HEK293 (cell line): ENCODE data around the gene C20orf173.

Experiments
- ATF2 ChIP-seq: fragments of 450-650 bp; formaldehyde crosslinking; IDR thresholded peaks from 2 replicates; pipeline ENCODE4 v1.5.1; 2016; ENCODE audit warnings: missing biosample characterization, missing genetic modification characterization, low read depth
- BCL11B ChIP-seq: fragments of 450-650 bp; formaldehyde crosslinking; IDR thresholded peaks from 2 replicates; pipeline ENCODE4 v1.5.1; 2016; ENCODE audit warnings: low read depth, missing biosample characterization, missing genetic modification characterization
- EGR2 ChIP-seq: fragments of 450-650 bp; formaldehyde crosslinking; IDR thresholded peaks from 2 replicates; pipeline ENCODE4 v1.5.1; 2016; ENCODE audit warnings: low read depth, missing biosample characterization, missing genetic modification characterization
- GLIS1 ChIP-seq: fragments of 450-650 bp; formaldehyde crosslinking; IDR thresholded peaks from 2 replicates; pipeline ENCODE4 v1.5.1; 2016; ENCODE audit warnings: missing biosample characterization, missing genetic modification characterization
- KLF16 ChIP-seq: fragments of 450-650 bp; formaldehyde crosslinking; IDR thresholded peaks from 2 replicates; pipeline ENCODE4 v1.5.1; 2017; ENCODE audit warnings: missing biosample characterization, missing genetic modification characterization
- KLF7 ChIP-seq: fragments of 450-650 bp; formaldehyde crosslinking; IDR thresholded peaks from 2 replicates; pipeline ENCODE4 v1.5.1; 2016; ENCODE audit warnings: missing biosample characterization, missing genetic modification characterization, borderline replicate concordance
- OVOL3 ChIP-seq: fragments of 450-650 bp; formaldehyde crosslinking; IDR thresholded peaks from 2 replicates; pipeline ENCODE4 v1.5.1; 2016; ENCODE audit warnings: missing biosample characterization, missing genetic modification characterization
- PRDM4 ChIP-seq: fragments of 450-650 bp; formaldehyde crosslinking; IDR thresholded peaks from 2 replicates; pipeline ENCODE4 v1.5.1; 2017; ENCODE audit warnings: missing biosample characterization, missing genetic modification characterization
- SALL2 ChIP-seq: fragments of 450-650 bp; formaldehyde crosslinking; IDR thresholded peaks from 2 replicates; pipeline ENCODE4 v1.5.0; 2017; ENCODE audit warnings: missing biosample characterization, mild to moderate bottlenecking, missing genetic modification characterization, borderline replicate concordance
- ZBTB1 ChIP-seq: fragments of 450-650 bp; formaldehyde crosslinking; IDR thresholded peaks from 2 replicates; pipeline ENCODE4 v1.5.1; 2016; ENCODE audit warnings: missing biosample characterization, missing genetic modification characterization
- ZBTB10 ChIP-seq: fragments of 450-650 bp; formaldehyde crosslinking; IDR thresholded peaks from 2 replicates; pipeline ENCODE4 v1.5.1; 2016; ENCODE audit warnings: missing biosample characterization, missing genetic modification characterization
- ZBTB49 ChIP-seq: fragments of 450-650 bp; formaldehyde crosslinking; IDR thresholded peaks from 2 replicates; pipeline ENCODE4 v1.5.1; 2016; ENCODE audit warnings: missing biosample characterization, missing genetic modification characterization, low read depth
- ZBTB7A ChIP-seq: fragments of 450-650 bp; formaldehyde crosslinking; IDR thresholded peaks from 2 replicates; pipeline ENCODE4 v1.5.1; 2016; ENCODE audit warnings: low read depth, missing biosample characterization, missing genetic modification characterization
- ZFP3 ChIP-seq: fragments of 450-650 bp; formaldehyde crosslinking; IDR thresholded peaks from 2 replicates; pipeline ENCODE4 v1.5.1; 2016; ENCODE audit warnings: low read depth, missing biosample characterization, missing genetic modification characterization
- ZFP69B ChIP-seq: fragments of 450-650 bp; formaldehyde crosslinking; IDR thresholded peaks from 2 replicates; pipeline ENCODE4 v1.5.1; 2016; ENCODE audit warnings: missing biosample characterization, missing genetic modification characterization
- ZNF202 ChIP-seq: fragments of 450-650 bp; formaldehyde crosslinking; IDR thresholded peaks from 2 replicates; pipeline ENCODE4 v1.5.1; 2016; ENCODE audit warnings: missing biosample characterization, missing genetic modification characterization, borderline replicate concordance
- ZNF239 ChIP-seq: fragments of 450-650 bp; formaldehyde crosslinking; IDR thresholded peaks from 2 replicates; pipeline ENCODE4 v1.5.1; 2016; ENCODE audit warnings: missing biosample characterization, missing genetic modification characterization
- ZNF354C ChIP-seq: fragments of 450-650 bp; formaldehyde crosslinking; IDR thresholded peaks from 2 replicates; pipeline ENCODE4 v1.5.1; 2016; ENCODE audit warnings: missing biosample characterization, missing genetic modification characterization, low read depth, borderline replicate concordance
- ZNF501 ChIP-seq: fragments of 450-650 bp; formaldehyde crosslinking; IDR thresholded peaks from 2 replicates; pipeline ENCODE4 v1.5.1; 2016; ENCODE audit warnings: missing biosample characterization, missing genetic modification characterization
- ZNF530 ChIP-seq: fragments of 450-650 bp; formaldehyde crosslinking; IDR thresholded peaks from 2 replicates; pipeline ENCODE4 v1.5.1; 2016; ENCODE audit warnings: low read depth, missing biosample characterization, missing genetic modification characterization
- ZNF544 ChIP-seq: fragments of 450-650 bp; formaldehyde crosslinking; IDR thresholded peaks from 2 replicates; pipeline ENCODE4 v1.5.0; 2017; ENCODE audit warnings: missing biosample characterization, missing genetic modification characterization
- ZNF610 ChIP-seq: fragments of 450-650 bp; formaldehyde crosslinking; IDR thresholded peaks from 2 replicates; pipeline ENCODE4 v1.5.1; 2016; ENCODE audit warnings: missing biosample characterization, missing genetic modification characterization, borderline replicate concordance
- ZNF626 ChIP-seq: fragments of 450-650 bp; sonication (Bioruptor Pico); formaldehyde crosslinking; IDR thresholded peaks from 2 replicates; pipeline ENCODE4 v1.5.1; 2018; ENCODE audit warnings: missing biosample characterization, missing genetic modification characterization, inconsistent platforms
- ZNF660 ChIP-seq: fragments of 450-650 bp; IDR thresholded peaks from 2 replicates; pipeline ENCODE4 v1.5.1; 2018; ENCODE audit warnings: missing biosample characterization, mild to moderate bottlenecking, missing genetic modification characterization
- ZNF664 ChIP-seq: fragments of 450-650 bp; formaldehyde crosslinking; IDR thresholded peaks from 2 replicates; pipeline ENCODE4 v1.5.1; 2016; ENCODE audit warnings: missing biosample characterization, missing genetic modification characterization
- ZNF707 ChIP-seq: fragments of 450-650 bp; formaldehyde crosslinking; IDR thresholded peaks from 2 replicates; pipeline ENCODE4 v1.5.1; 2016; ENCODE audit warnings: missing biosample characterization, missing genetic modification characterization
- ZNF768 ChIP-seq: fragments of 450-650 bp; formaldehyde crosslinking; IDR thresholded peaks from 2 replicates; pipeline ENCODE4 v1.5.1; 2018; ENCODE audit warnings: missing biosample characterization, mild to moderate bottlenecking, missing genetic modification characterization
- ZNF837 ChIP-seq: fragments of 450-650 bp; formaldehyde crosslinking; IDR thresholded peaks from 2 replicates; pipeline ENCODE4 v1.5.1; 2016; ENCODE audit warnings: missing biosample characterization, missing genetic modification characterization
- ZSCAN5A ChIP-seq: fragments of 450-650 bp; formaldehyde crosslinking; IDR thresholded peaks from 2 replicates; pipeline ENCODE4 v1.5.1; 2016; ENCODE audit warnings: missing biosample characterization, missing genetic modification characterization
- ZXDB ChIP-seq: fragments of 450-650 bp; formaldehyde crosslinking; IDR thresholded peaks from 2 replicates; pipeline ENCODE4 v1.5.1; 2016; ENCODE audit warnings: missing biosample characterization, missing genetic modification characterization

C20orf173 gene

GRCh38 chr20:35541783-35542662 is 12.6 kb upstream of the C20orf173 start, which contains the start of gene ERGIC3 (continued):
- TF ChIP-seq BCL11B (tag by site-specific recombination) (no peak), GLIS1 (tag by site-specific recombination) (no peak), ZFP69B (no peak; the same call in 1 of the 2 replicates), PRDM4 (tag by site-specific recombination) (no peak), ZNF501 (tag by site-specific recombination) (no peak), ZBTB7A (tag by site-specific recombination) (peak; percentile 36; the same call in 1 of the 2 replicates), ATF2 (peak; percentile 74), ZBTB49 (tag by site-specific recombination) (no peak), ZNF768 (no peak), SALL2 (tag by site-specific recombination) (no peak), EGR2 (tag by site-specific recombination) (peak; percentile 88), ZSCAN5A (tag by site-specific recombination) (peak; percentile 77; the same call in 1 of the 2 replicates), ZNF707 (tag by site-specific recombination) (no peak), ZNF544 (tag by site-specific recombination) (no peak), OVOL3 (tag by site-specific recombination) (no peak), ZNF354C (tag by site-specific recombination) (no peak), ZFP3 (tag by site-specific recombination) (no peak), ZNF664 (peak; percentile 45; the same call in 1 of the 2 replicates), ZXDB (tag by site-specific recombination) (peak; percentile 92), ZBTB1 (tag by site-specific recombination) (no peak), ZNF660 (tag by site-specific recombination) (no peak), ZNF837 (tag by site-specific recombination) (no peak), KLF16 (tag by site-specific recombination) (peak; percentile 73), ZNF610 (tag by site-specific recombination) (no peak), ZBTB10 (tag by site-specific recombination) (peak; percentile 68), ZNF239 (tag by site-specific recombination) (no peak), ZNF530 (tag by site-specific recombination) (no peak), ZNF626 (tag by site-specific recombination) (no peak), ZNF202 (tag by site-specific recombination) (no peak), KLF7 (no peak)
